Inflammatory macrophage treated with lipopolysaccharide for 4 hours (primary cell): ENCODE data around the gene SLC12A4.
"Not testable (repeated sequence)": the region's sequence is repeated elsewhere in the genome, so short reads cannot be mapped to it uniquely, and the experiment has no call there.

ENCODE experiments used
- DNase-seq: peaks from one replicate; pipeline ENCODE4 v3.0.0-alpha.2; 2020

SLC12A4 gene

GRCh38 chr16:67987460-67988160 lies 19.2 kb upstream of the SLC12A4 start:
- DNase-seq = no peak

GRCh38 chr16:67986949-67987348 lies 18.5 kb upstream of the SLC12A4 start:
- no peak for DNase-seq

- no peak for DNase-seq
These were observed 13.7 kb upstream of the SLC12A4 start for GRCh38 chr16:67982011-67982696.

GRCh38 chr16:67979955-67980678 lies 11.7 kb upstream of the SLC12A4 start, which contains the start of gene DPEP3:
DPEP3 (minus strand) TSS chr16:67980499; CDS start chr16:67980380, 119 bp downstream.
- no peak for DNase-seq

- DNase-seq = no peak
These were observed 9.2 kb upstream of the SLC12A4 start for GRCh38 chr16:67977469-67978227.

- DNase-seq = no peak
These were observed 8.6 kb upstream of the SLC12A4 start for GRCh38 chr16:67977005-67977404.

- DNase-seq = no peak
These were observed 7.8 kb upstream of the SLC12A4 start for GRCh38 chr16:67976205-67976604.

GRCh38 chr16:67975321-67976105 lies 7.1 kb upstream of the SLC12A4 start:
- no peak for DNase-seq

- not testable (repeated sequence) for DNase-seq
These were observed 3.8 kb upstream of the SLC12A4 start for GRCh38 chr16:67972285-67972684.

GRCh38 chr16:67971111-67971510 lies 2.7 kb upstream of the SLC12A4 start:
- DNase-seq = no peak

GRCh38 chr16:67969254-67970039 lies 1.0 kb upstream of the SLC12A4 start:
- DNase-seq = peak; percentile 45

GRCh38 chr16:67967958-67968399 lies 458 bp downstream of the SLC12A4 start:
- peak; percentile 24 for DNase-seq

GRCh38 chr16:67967183-67967957 lies 1.1 kb downstream of the SLC12A4 start:
- peak; percentile 22 for DNase-seq

GRCh38 chr16:67966549-67967182 lies 1.8 kb downstream of the SLC12A4 start:
- peak; percentile 42 for DNase-seq

GRCh38 chr16:67965668-67966548 lies 2.5 kb downstream of the SLC12A4 start:
- no peak for DNase-seq

GRCh38 chr16:67964477-67965131 lies 3.8 kb downstream of the SLC12A4 start:
- no peak for DNase-seq

GRCh38 chr16:67963662-67964321 lies 4.6 kb downstream of the SLC12A4 start:
- no peak for DNase-seq

- no peak for DNase-seq
These were observed 5.2 kb downstream of the SLC12A4 start for GRCh38 chr16:67963292-67963661.
